ENCODE measurements around the gene GGA1.

GGA1 gene

GRCh38 chr22:37677493-37677974, 68.9 kb downstream of the GGA1 start:
- Histone ChIP-seq H3K9me3 (ENCODE audit: insufficient read depth, low read length, severe bottlenecking) (no peaks in the 10 kb centered on the region), H3K4me3 (ENCODE audit: low read depth in 1 of 2, low read length in 2 of 2) (peak overlapping the region; percentile 20 to 62; a peak in 3 of 4 replicates), H2AFZ (ENCODE audit: low read depth, low read length) (peak overlapping the region; percentile 90), H3K4me1 (ENCODE audit: insufficient read depth, low read length) (peaks cover 33% of the 10 kb centered on the region), H4K20me1 (ENCODE audit: insufficient read depth, low read length) (no peaks in the 10 kb centered on the region), H3K27me3 (ENCODE audit: insufficient read depth, low read length, poor library complexity) (no peaks in the 10 kb centered on the region), H3K36me3 (ENCODE audit: insufficient read depth, low read length) (no peaks in the 10 kb centered on the region), H3K27ac (ENCODE audit: low read length) (peak overlapping the region; percentile 88), H3K4me2 (ENCODE audit: insufficient read depth, low read length) (peak overlapping the region; percentile 88), H3K9ac (ENCODE audit: low read depth, low read length) (peak overlapping the region; percentile 46), H3K79me2 (ENCODE audit: insufficient read depth, low read length) (no peaks in the 10 kb centered on the region)
- DNase-seq = peak; percentile 27
- TF ChIP-seq, protein P1, sequence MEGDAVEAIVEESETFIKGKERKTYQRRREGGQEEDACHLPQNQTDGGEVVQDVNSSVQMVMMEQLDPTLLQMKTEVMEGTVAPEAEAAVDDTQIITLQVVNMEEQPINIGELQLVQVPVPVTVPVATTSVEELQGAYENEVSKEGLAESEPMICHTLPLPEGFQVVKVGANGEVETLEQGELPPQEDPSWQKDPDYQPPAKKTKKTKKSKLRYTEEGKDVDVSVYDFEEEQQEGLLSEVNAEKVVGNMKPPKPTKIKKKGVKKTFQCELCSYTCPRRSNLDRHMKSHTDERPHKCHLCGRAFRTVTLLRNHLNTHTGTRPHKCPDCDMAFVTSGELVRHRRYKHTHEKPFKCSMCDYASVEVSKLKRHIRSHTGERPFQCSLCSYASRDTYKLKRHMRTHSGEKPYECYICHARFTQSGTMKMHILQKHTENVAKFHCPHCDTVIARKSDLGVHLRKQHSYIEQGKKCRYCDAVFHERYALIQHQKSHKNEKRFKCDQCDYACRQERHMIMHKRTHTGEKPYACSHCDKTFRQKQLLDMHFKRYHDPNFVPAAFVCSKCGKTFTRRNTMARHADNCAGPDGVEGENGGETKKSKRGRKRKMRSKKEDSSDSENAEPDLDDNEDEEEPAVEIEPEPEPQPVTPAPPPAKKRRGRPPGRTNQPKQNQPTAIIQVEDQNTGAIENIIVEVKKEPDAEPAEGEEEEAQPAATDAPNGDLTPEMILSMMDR (IDR thresholded peaks at IDR 0.05; ENCODE audit: borderline replicate concordance, extremely low read depth, low read length, poor library complexity, severe bottlenecking) = no peak
- no peak for TF ChIP-seq EZH2 (IDR thresholded peaks at IDR 0.05; ENCODE audit: borderline replicate concordance, low read depth, low read length, severe bottlenecking)
- peak; percentile 70 for ATAC-seq (ENCODE audit: insufficient read depth, low read depth)

- peak overlapping the region; percentile 88 for H3K4me2 ChIP-seq (ENCODE audit: insufficient read depth, low read length)
- TF ChIP-seq EZH2 (IDR thresholded peaks at IDR 0.05; ENCODE audit: borderline replicate concordance, low read depth, low read length, severe bottlenecking) = no peak
- TF ChIP-seq, protein P1 (IDR thresholded peaks at IDR 0.05; ENCODE audit: borderline replicate concordance, extremely low read depth, low read length, poor library complexity, severe bottlenecking) = no peak
- H3K27me3 ChIP-seq (ENCODE audit: insufficient read depth, low read length, poor library complexity) = no peaks in the 10 kb centered on the region
- no peaks in the 10 kb centered on the region for H4K20me1 ChIP-seq (ENCODE audit: insufficient read depth, low read length)
- H3K4me1 ChIP-seq (ENCODE audit: insufficient read depth, low read length) = peaks cover 28% of the 10 kb centered on the region
- H3K36me3 ChIP-seq (ENCODE audit: insufficient read depth, low read length) = no peaks in the 10 kb centered on the region
- no peaks in the 10 kb centered on the region for H3K9me3 ChIP-seq (ENCODE audit: insufficient read depth, low read length, severe bottlenecking)
- no peaks in the 10 kb centered on the region for H3K79me2 ChIP-seq (ENCODE audit: insufficient read depth, low read length)
- H3K27ac ChIP-seq (ENCODE audit: low read length) = peak overlapping the region; percentile 45; the same call in 1 of the 2 replicates
- DNase-seq (no peak), ATAC-seq (ENCODE audit: insufficient read depth, low read depth) (no peak)
- peak overlapping the region; percentile 18; the same call in 1 of the 2 replicates for H3K9ac ChIP-seq (ENCODE audit: low read depth, low read length)
- H2AFZ ChIP-seq (ENCODE audit: low read depth, low read length) = no peak overlapping the region
- H3K4me3 ChIP-seq (ENCODE audit: low read depth in 1 of 2, low read length in 2 of 2) = no peak overlapping the region
These were observed 69.7 kb downstream of the GGA1 start for GRCh38 chr22:37678372-37678771.

- Histone ChIP-seq H3K9me3 (ENCODE audit: insufficient read depth, low read length, severe bottlenecking) (no peaks in the 10 kb centered on the region), H3K27me3 (ENCODE audit: insufficient read depth, low read length, poor library complexity) (no peaks in the 10 kb centered on the region), H3K4me1 (ENCODE audit: insufficient read depth, low read length) (peaks cover 28% of the 10 kb centered on the region), H3K36me3 (ENCODE audit: insufficient read depth, low read length) (no peaks in the 10 kb centered on the region), H3K4me3 (ENCODE audit: low read depth in 1 of 2, low read length in 2 of 2) (no peak overlapping the region), H4K20me1 (ENCODE audit: insufficient read depth, low read length) (no peaks in the 10 kb centered on the region), H3K79me2 (ENCODE audit: insufficient read depth, low read length) (no peaks in the 10 kb centered on the region), H3K9ac (ENCODE audit: low read depth, low read length) (no peak overlapping the region), H3K27ac (ENCODE audit: low read length) (no peak overlapping the region), H2AFZ (ENCODE audit: low read depth, low read length) (no peak overlapping the region), H3K4me2 (ENCODE audit: insufficient read depth, low read length) (no peak overlapping the region)
- no peak for TF ChIP-seq EZH2 (IDR thresholded peaks at IDR 0.05; ENCODE audit: borderline replicate concordance, low read depth, low read length, severe bottlenecking)
- TF ChIP-seq, protein P1 (IDR thresholded peaks at IDR 0.05; ENCODE audit: borderline replicate concordance, extremely low read depth, low read length, poor library complexity, severe bottlenecking) = no peak
- ATAC-seq (ENCODE audit: insufficient read depth, low read depth) (no peak), DNase-seq (no peak)
These were observed 71.0 kb downstream of the GGA1 start for GRCh38 chr22:37679670-37680069.

All from DND-41 (cell line).